ENCODE results near the gene TOM1L2. TPM values are rescaled to one million over a fixed set of nuclear protein-coding genes. Genes with fewer than 3 reads are reported as not detected.

The TOM1L2 gene
- total RNA-seq, 4 donors from 2014 or later, result 119 to 555 (median 155) TPM

GRCh38 chr17:17896746-17897145 lies 75.5 kb downstream of the TOM1L2 start:
- no peak overlapping the region for H3K4me3 ChIP-seq (ENCODE audit: low read depth, poor library complexity, severe bottlenecking)
- TF ChIP-seq POLR2A (IDR thresholded peaks at IDR 0.05) (no peak), CTCF (IDR thresholded peaks at IDR 0.05) (no peak)
- 92 to 95% methylated on average over 8 of the region's 8 CpGs for WGBS, 2 donors
- intact Hi-C loops (cut with DNase I; ENCODE audit: low total_unique reads), result no loop called here
- no peak for DNase-seq (ENCODE audit: low spot score in 2 of 2)

GRCh38 chr17:17893801-17894644 lies 78.2 kb downstream of the TOM1L2 start:
- no peak for DNase-seq (ENCODE audit: low spot score in 2 of 2)
- TF ChIP-seq POLR2A (IDR thresholded peaks at IDR 0.05), result no peak
- TF ChIP-seq CTCF (IDR thresholded peaks at IDR 0.05), result no peak
- intact Hi-C loops (cut with DNase I; ENCODE audit: low total_unique reads), result no loop called here
- no peak overlapping the region for H3K4me3 ChIP-seq (ENCODE audit: low read depth, poor library complexity, severe bottlenecking)
- WGBS, 2 donors, result 94 to 98% methylated on average over 7 of the region's 7 CpGs

GRCh38 chr17:17892731-17893130 lies 79.5 kb downstream of the TOM1L2 start:
- 65 to 74% methylated on average over 2 of the region's 2 CpGs for WGBS, 2 donors
- intact Hi-C loops (cut with DNase I; ENCODE audit: low total_unique reads), result no loop called here
- DNase-seq (ENCODE audit: low spot score in 2 of 2), result no peak

GRCh38 chr17:17892009-17892408 lies 80.2 kb downstream of the TOM1L2 start:
- no peak for TF ChIP-seq CTCF (IDR thresholded peaks at IDR 0.05)
- TF ChIP-seq POLR2A (IDR thresholded peaks at IDR 0.05), result no peak
- 79 to 81% methylated on average over 6 of the region's 6 CpGs for WGBS, 2 donors
- intact Hi-C loops (cut with DNase I; ENCODE audit: low total_unique reads), result no loop called here
- no peak overlapping the region for H3K4me3 ChIP-seq (ENCODE audit: low read depth, poor library complexity, severe bottlenecking)
- no peak for DNase-seq (ENCODE audit: low spot score in 2 of 2)

More at GRCh38 chr17:17892731-17893130, 79.5 kb downstream of the TOM1L2 start:
- TF ChIP-seq CTCF (IDR thresholded peaks at IDR 0.05), result no peak
- no peak overlapping the region for H3K4me3 ChIP-seq (ENCODE audit: low read depth, poor library complexity, severe bottlenecking)

GRCh38 chr17:17890773-17891759 lies 81.1 kb downstream of the TOM1L2 start:
- DNase-seq (ENCODE audit: low spot score in 2 of 2), result no peak
- TF ChIP-seq CTCF (IDR thresholded peaks at IDR 0.05), result no peak
- no peak for TF ChIP-seq POLR2A (IDR thresholded peaks at IDR 0.05)
- 96 to 98% methylated on average over 5 of the region's 5 CpGs for WGBS, 2 donors
- intact Hi-C loops (cut with DNase I; ENCODE audit: low total_unique reads), result no loop called here
- H3K4me3 ChIP-seq (ENCODE audit: low read depth, poor library complexity, severe bottlenecking), result no peak overlapping the region

All from lower leg skin (tissue), 4 donors.